Measurements from ENCODE around the gene AP2A2.

DNA sequence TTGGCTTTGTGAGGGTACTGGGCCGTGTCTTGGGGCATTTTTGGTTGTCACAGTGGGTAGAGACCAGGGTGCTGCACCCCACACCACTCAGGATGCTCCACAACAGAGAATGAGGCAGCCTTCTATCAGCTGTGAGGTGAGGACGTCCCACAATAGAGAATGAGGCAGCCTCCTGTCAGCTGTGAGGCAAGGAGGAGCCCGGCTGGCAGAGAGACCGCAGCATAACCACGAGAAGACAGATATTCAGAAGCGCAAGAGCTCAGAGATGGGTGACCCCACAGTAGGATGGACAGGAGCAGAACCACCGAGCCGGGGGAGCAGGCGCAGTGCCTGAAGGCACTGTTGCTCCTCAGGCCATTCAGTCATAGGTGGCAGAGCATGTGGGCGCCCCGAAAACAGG is 47.6 kb downstream of the AP2A2 start:
- TF ChIP-seq EZH2 (IDR thresholded peaks at IDR 0.05; ENCODE audit: insufficient read depth, low read length), result no peak
- TF ChIP-seq, protein P1, sequence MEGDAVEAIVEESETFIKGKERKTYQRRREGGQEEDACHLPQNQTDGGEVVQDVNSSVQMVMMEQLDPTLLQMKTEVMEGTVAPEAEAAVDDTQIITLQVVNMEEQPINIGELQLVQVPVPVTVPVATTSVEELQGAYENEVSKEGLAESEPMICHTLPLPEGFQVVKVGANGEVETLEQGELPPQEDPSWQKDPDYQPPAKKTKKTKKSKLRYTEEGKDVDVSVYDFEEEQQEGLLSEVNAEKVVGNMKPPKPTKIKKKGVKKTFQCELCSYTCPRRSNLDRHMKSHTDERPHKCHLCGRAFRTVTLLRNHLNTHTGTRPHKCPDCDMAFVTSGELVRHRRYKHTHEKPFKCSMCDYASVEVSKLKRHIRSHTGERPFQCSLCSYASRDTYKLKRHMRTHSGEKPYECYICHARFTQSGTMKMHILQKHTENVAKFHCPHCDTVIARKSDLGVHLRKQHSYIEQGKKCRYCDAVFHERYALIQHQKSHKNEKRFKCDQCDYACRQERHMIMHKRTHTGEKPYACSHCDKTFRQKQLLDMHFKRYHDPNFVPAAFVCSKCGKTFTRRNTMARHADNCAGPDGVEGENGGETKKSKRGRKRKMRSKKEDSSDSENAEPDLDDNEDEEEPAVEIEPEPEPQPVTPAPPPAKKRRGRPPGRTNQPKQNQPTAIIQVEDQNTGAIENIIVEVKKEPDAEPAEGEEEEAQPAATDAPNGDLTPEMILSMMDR (IDR thresholded peaks at IDR 0.05; ENCODE audit: insufficient read depth, low read depth, low read length), result no peak
